HepG2 (cell line): Measurements from ENCODE around the gene SEMA3B. TPM values are rescaled to one million over a fixed set of nuclear protein-coding genes. Genes with fewer than 3 reads are reported as not detected.
A peak's percentile ranks its signal among the peaks of the same experiment; 100 is the strongest.

ENCODE experiments used
- AKAP8 ChIP-seq: sonication (generic); formaldehyde crosslinking; IDR thresholded peaks from 2 replicates; pipeline ENCODE4 v1.5.1; 2020; ENCODE audit warnings: mild to moderate bottlenecking, missing genetic modification reagents
- ESRRA ChIP-seq: sonication (generic); formaldehyde crosslinking; IDR thresholded peaks from 2 replicates; pipeline ENCODE4 v1.5.1; 2020; ENCODE audit warnings: mild to moderate bottlenecking, low read depth, missing genetic modification reagents
- FIP1L1 ChIP-seq: fragments of 200-400 bp; formaldehyde crosslinking; IDR thresholded peaks from 2 replicates; pipeline ENCODE4 v1.6.1; 2018; ENCODE audit warnings: low read depth, mild to moderate bottlenecking, low read length, moderate library complexity, borderline replicate concordance; ENCODE audit not compliant: insufficient read depth
- KMT2B ChIP-seq: IDR thresholded peaks from 2 replicates; pipeline ENCODE4 v1.6.1; 2016; ENCODE audit warnings: missing genetic modification reagents, missing compliant biosample characterization
- RFXANK ChIP-seq: IDR thresholded peaks from 2 replicates; pipeline ENCODE4 v1.6.1; 2016
- ZBTB20 ChIP-seq: sonication (generic); formaldehyde crosslinking; IDR thresholded peaks from 2 replicates; pipeline ENCODE4 v1.8.1; 2023; ENCODE audit warnings: missing genetic modification reagents, low read depth, mild to moderate bottlenecking, borderline replicate concordance
- ZFP41 ChIP-seq: sonication (generic); formaldehyde crosslinking; IDR thresholded peaks from 2 replicates; pipeline ENCODE4 v1.4.0; 2020; ENCODE audit warnings: mild to moderate bottlenecking, missing genetic modification reagents, borderline replicate concordance
- ZNF207 ChIP-seq: fragments of 450-650 bp; IDR thresholded peaks from 2 replicates; pipeline ENCODE4 v1.6.1; 2016; ENCODE audit warnings: antibody characterized with exemption, borderline replicate concordance
- ZNF224 ChIP-seq: sonication (generic); formaldehyde crosslinking; IDR thresholded peaks from 2 replicates; pipeline ENCODE4 v1.5.0; 2020; ENCODE audit warnings: mild to moderate bottlenecking, missing genetic modification reagents
- ZNF547 ChIP-seq: sonication (generic); formaldehyde crosslinking; IDR thresholded peaks from 2 replicates; pipeline ENCODE4 v1.5.1; 2020; ENCODE audit warnings: mild to moderate bottlenecking, missing genetic modification reagents
- ZNF761 ChIP-seq: sonication (generic); formaldehyde crosslinking; conservative IDR thresholded peaks from 2 replicates; pipeline ENCODE4 v1.4.0; 2020; ENCODE audit warnings: mild to moderate bottlenecking, missing genetic modification reagents
- ZNF776 ChIP-seq: sonication (generic); formaldehyde crosslinking; IDR thresholded peaks from 2 replicates; pipeline ENCODE4 v1.4.0; 2020; ENCODE audit warnings: mild to moderate bottlenecking, missing genetic modification reagents
- ZNF816 ChIP-seq: sonication (generic); formaldehyde crosslinking; IDR thresholded peaks from 2 replicates; pipeline ENCODE4 v1.8.0; 2022; ENCODE audit warnings: missing genetic modification reagents, mild to moderate bottlenecking, borderline replicate concordance
- ZNF878 ChIP-seq: sonication (generic); formaldehyde crosslinking; IDR thresholded peaks from 2 replicates; pipeline ENCODE4 v1.8.1; 2023; ENCODE audit warnings: mild to moderate bottlenecking, missing genetic modification reagents, moderate library complexity
- polyA plus RNA-seq, 8 experiments: library from polyadenylated mRNA; depleted of rRNA in 3 of 8; stranded (reverse) in 7 of 8; unstranded in 1 of 8; fragments of >200 nt; fragmentation: Illumina TruSeq in 4 of 8; extraction: Trizol in 4 of 8; gene quantifications; 2 replicates each; pipeline versions ENCODE4 v1.2.1 to v1.2.3, GENCODE V29; 2011 to 2016; ENCODE audit warnings: low read depth in 4 of 8, missing spikeins in 1 of 8, mixed read lengths in 1 of 8; ENCODE audit not compliant: insufficient read depth in 1 of 8
- total RNA-seq, 5 experiments: library from RNA; depleted of rRNA; stranded (reverse); fragments of >200 nt; fragmentation: Illumina TruSeq; extraction: Trizol; gene quantifications; 2 replicates each; pipeline ENCODE4 v1.2.3, GENCODE V29; 2016; ENCODE audit warnings: low read depth in 1 of 5
- TF ChIP-seq, protein P1 (sequence below): IDR thresholded peaks from 2 replicates; pipeline ENCODE4 v1.6.1; 2016
- TF ChIP-seq, protein P2 (sequence below): sonication (generic); formaldehyde crosslinking; IDR thresholded peaks from 2 replicates; pipeline ENCODE4 v1.4.0; 2020; ENCODE audit warnings: missing genetic modification reagents
- TF ChIP-seq, protein P3 (sequence below): IDR thresholded peaks from 2 replicates; pipeline ENCODE4 v1.6.1; 2016; ENCODE audit warnings: mild to moderate bottlenecking, missing biosample characterization, missing genetic modification reagents
- TF ChIP-seq, protein P4 (sequence below): sonication (generic); formaldehyde crosslinking; IDR thresholded peaks from 2 replicates; pipeline ENCODE4 v1.5.0; 2020; ENCODE audit warnings: missing genetic modification reagents
- TF ChIP-seq, protein P5 (sequence below): sonication (generic); formaldehyde crosslinking; conservative IDR thresholded peaks from 2 replicates; pipeline ENCODE4 v1.5.0; 2020; ENCODE audit warnings: missing genetic modification reagents
- TF ChIP-seq, protein P6 (sequence below): sonication (generic); formaldehyde crosslinking; IDR thresholded peaks from 2 replicates; pipeline ENCODE4 v1.4.0; 2020; ENCODE audit warnings: mild to moderate bottlenecking, missing genetic modification reagents

SEMA3B gene
- total and polyA plus RNA-seq, 2 of the 13 experiments (the other 11 are each of a cell fraction or from before 2014, with no cell fraction given): 93.2 to 158 TPM

DNA sequence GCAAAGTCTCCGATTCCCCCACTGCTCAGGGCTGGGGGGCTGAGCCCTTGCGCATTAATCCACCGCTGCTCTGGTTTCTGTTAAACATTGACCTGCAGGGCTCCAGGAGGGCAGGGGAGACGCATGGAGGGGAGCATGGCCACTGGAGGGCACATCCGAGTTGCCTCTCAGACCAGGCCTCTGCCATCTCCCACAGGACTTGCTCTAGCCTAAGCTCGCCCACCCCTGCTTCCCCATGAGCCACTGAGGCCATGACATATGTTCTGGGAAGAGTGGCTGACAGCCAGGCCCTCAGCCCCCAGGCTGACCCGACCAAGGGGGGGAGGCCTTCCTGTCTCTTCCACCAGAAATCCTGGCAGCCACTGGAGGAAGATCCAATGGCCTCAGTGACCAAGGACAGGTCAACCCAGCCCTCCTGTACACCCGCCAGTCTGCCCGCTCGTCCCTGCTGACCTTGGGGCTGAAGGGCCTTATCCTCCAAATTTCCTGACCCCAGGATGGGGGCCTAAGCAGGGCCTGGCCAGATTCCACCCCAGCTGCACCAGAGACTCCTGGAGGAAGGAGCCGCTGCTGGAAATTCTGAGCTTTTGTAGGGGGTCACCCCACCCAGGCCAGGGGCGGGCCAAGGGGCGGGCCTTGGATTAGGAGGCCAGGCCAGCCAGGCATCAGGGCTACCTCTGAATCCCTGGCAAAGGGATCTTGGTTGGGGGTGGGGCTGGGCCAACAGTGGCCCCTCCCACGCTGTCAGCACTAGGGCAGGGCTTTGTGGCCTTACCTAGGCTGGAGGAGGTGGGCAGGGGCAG, 34.3 kb downstream of the SEMA3B start, which contains the start of gene HYAL1 (continued):
- TF ChIP-seq ZBTB20 (no peak; the same call in 1 of the 2 replicates), FIP1L1 (no peak), ESRRA (CRISPR knock-in tag) (no peak), ZNF224 (CRISPR knock-in tag) (no peak), ZNF878 (CRISPR knock-in tag) (0 out of 2 replicates have a peak, but pooled peaks have one; percentile 8), KMT2B (0 out of 2 replicates have a peak, but pooled peaks have one; percentile 34), ZNF816 (CRISPR knock-in tag) (peak; percentile 92; the same call in 1 of the 2 replicates), ZFP41 (CRISPR knock-in tag) (no peak; the same call in 1 of the 2 replicates), ZNF776 (CRISPR knock-in tag) (peak; percentile 71), ZNF207 (no peak), ZNF547 (CRISPR knock-in tag) (peak; percentile 82), ZNF761 (CRISPR knock-in tag) (peak; percentile 56; the same call in 1 of the 2 replicates), AKAP8 (CRISPR knock-in tag) (0 out of 2 replicates have a peak, but pooled peaks have one; percentile 11), RFXANK (no peak; the same call in 1 of the 2 replicates)
- TF ChIP-seq, protein P1, sequence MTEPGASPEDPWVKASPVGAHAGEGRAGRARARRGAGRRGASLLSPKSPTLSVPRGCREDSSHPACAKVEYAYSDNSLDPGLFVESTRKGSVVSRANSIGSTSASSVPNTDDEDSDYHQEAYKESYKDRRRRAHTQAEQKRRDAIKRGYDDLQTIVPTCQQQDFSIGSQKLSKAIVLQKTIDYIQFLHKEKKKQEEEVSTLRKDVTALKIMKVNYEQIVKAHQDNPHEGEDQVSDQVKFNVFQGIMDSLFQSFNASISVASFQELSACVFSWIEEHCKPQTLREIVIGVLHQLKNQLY (CRISPR knock-in tag): no peak
- TF ChIP-seq, protein P2, sequence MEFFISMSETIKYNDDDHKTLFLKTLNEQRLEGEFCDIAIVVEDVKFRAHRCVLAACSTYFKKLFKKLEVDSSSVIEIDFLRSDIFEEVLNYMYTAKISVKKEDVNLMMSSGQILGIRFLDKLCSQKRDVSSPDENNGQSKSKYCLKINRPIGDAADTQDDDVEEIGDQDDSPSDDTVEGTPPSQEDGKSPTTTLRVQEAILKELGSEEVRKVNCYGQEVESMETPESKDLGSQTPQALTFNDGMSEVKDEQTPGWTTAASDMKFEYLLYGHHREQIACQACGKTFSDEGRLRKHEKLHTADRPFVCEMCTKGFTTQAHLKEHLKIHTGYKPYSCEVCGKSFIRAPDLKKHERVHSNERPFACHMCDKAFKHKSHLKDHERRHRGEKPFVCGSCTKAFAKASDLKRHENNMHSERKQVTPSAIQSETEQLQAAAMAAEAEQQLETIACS (CRISPR knock-in tag): no peak
- TF ChIP-seq, protein P3, sequence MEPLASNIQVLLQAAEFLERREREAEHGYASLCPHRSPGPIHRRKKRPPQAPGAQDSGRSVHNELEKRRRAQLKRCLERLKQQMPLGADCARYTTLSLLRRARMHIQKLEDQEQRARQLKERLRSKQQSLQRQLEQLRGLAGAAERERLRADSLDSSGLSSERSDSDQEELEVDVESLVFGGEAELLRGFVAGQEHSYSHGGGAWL: peak; percentile 88
- TF ChIP-seq, protein P4, sequence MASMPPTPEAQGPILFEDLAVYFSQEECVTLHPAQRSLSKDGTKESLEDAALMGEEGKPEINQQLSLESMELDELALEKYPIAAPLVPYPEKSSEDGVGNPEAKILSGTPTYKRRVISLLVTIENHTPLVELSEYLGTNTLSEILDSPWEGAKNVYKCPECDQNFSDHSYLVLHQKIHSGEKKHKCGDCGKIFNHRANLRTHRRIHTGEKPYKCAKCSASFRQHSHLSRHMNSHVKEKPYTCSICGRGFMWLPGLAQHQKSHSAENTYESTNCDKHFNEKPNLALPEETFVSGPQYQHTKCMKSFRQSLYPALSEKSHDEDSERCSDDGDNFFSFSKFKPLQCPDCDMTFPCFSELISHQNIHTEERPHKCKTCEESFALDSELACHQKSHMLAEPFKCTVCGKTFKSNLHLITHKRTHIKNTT: no peak
- TF ChIP-seq, protein P5, sequence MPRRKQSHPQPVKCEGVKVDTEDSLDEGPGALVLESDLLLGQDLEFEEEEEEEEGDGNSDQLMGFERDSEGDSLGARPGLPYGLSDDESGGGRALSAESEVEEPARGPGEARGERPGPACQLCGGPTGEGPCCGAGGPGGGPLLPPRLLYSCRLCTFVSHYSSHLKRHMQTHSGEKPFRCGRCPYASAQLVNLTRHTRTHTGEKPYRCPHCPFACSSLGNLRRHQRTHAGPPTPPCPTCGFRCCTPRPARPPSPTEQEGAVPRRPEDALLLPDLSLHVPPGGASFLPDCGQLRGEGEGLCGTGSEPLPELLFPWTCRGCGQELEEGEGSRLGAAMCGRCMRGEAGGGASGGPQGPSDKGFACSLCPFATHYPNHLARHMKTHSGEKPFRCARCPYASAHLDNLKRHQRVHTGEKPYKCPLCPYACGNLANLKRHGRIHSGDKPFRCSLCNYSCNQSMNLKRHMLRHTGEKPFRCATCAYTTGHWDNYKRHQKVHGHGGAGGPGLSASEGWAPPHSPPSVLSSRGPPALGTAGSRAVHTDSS: no peak
- TF ChIP-seq, protein P6, sequence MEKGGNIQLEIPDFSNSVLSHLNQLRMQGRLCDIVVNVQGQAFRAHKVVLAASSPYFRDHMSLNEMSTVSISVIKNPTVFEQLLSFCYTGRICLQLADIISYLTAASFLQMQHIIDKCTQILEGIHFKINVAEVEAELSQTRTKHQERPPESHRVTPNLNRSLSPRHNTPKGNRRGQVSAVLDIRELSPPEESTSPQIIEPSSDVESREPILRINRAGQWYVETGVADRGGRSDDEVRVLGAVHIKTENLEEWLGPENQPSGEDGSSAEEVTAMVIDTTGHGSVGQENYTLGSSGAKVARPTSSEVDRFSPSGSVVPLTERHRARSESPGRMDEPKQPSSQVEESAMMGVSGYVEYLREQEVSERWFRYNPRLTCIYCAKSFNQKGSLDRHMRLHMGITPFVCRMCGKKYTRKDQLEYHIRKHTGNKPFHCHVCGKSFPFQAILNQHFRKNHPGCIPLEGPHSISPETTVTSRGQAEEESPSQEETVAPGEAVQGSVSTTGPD (CRISPR knock-in tag): peak; percentile 60
